C1 segment of cervical spinal cord (tissue), 14 donors: Measurements from ENCODE around the gene ACOXL.

Experiments
- DNase-seq, 14 donors: peaks; one replicate each; lab custom pipeline; 2025; lab: John Stamatoyannopoulos, UW

Gene ACOXL

DNA sequence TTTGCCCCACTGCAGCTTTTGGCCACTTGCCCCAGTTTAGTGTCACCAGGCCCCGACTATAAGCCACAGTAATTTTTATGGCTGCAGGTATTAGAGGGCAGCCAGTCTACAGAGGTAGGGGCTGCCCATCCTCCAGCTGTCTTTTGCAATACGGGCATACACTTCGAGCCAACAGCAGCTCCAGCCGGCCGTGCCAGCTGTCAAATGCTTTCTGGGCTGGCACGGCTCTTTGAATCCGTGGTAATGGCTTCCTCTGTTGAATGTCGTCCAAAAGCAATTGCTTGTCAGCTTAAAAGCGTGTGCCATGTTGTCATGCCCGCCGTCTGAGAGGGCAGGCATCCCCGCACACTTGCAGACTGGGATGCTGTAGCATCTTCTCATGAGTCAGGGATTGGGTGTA lies 429.6 kb downstream of the ACOXL start:
- DNase-seq, result peak in 10 of 14 donors; percentile 19 to 68 (median 44)

- DNase-seq, result no peak
Measured at GRCh38 chr2:111162718-111163331, 430.5 kb downstream of the ACOXL start.

DNA sequence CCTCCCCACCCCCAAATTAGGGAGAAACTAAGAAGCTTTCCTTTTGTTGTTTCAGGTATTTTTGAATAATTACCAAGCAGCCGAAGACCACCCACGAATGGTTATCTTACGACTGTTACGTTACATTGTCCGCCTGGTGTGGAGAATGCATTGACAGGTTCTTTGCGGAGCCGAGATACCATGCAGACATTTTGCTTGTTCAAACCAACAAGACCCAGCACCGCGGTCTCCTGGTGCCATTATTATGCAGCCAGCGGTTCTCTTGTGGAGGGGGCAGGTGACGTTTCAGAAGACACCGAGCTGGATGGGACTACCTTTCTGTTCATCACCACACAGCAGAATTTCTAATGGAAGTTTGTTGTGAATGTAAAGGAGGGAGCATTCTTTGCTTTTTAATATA lies 431.7 kb downstream of the ACOXL start:
- DNase-seq, result no peak

GRCh38 chr2:111165084-111165483 lies 432.7 kb downstream of the ACOXL start:
- no peak for DNase-seq

GRCh38 chr2:111166115-111166514 lies 433.7 kb downstream of the ACOXL start:
- DNase-seq, result no peak

- DNase-seq, result no peak
Measured at GRCh38 chr2:111167076-111167862, 434.9 kb downstream of the ACOXL start.

GRCh38 chr2:111167863-111168162 lies 435.4 kb downstream of the ACOXL start:
- no peak for DNase-seq
